Limb (tissue), 2 donors: ENCODE measurements around the gene KIRREL3.

Experiments used
- DNase-seq, 2 donors: peaks; one replicate each; pipeline ENCODE4 v3.0.0-alpha.2; 2016; ENCODE audit errors: extremely low spot score in 2 of 2

The KIRREL3 gene

GRCh38 chr11:126638648-126639047, 361.9 kb downstream of the KIRREL3 start:
- DNase-seq: no peak

- DNase-seq: no peak
Measured at GRCh38 chr11:126637795-126638175, 362.8 kb downstream of the KIRREL3 start.

- DNase-seq: no peak
Measured at GRCh38 chr11:126636911-126637794, 363.4 kb downstream of the KIRREL3 start.

GRCh38 chr11:126635511-126635910, 365.1 kb downstream of the KIRREL3 start:
- no peak for DNase-seq

GRCh38 chr11:126634963-126635362, 365.6 kb downstream of the KIRREL3 start:
- DNase-seq: no peak

- DNase-seq: no peak
Measured at GRCh38 chr11:126633330-126633729, 367.2 kb downstream of the KIRREL3 start.

GRCh38 chr11:126630893-126631798, 369.4 kb downstream of the KIRREL3 start:
- no peak for DNase-seq

- DNase-seq: no peak
Measured at GRCh38 chr11:126630488-126630887, 370.1 kb downstream of the KIRREL3 start.

GRCh38 chr11:126628790-126629621, 371.6 kb downstream of the KIRREL3 start:
- DNase-seq: peak; percentile 36 to 44

- no peak for DNase-seq
Measured at GRCh38 chr11:126628450-126628789, 372.1 kb downstream of the KIRREL3 start.

- no peak for DNase-seq
Measured at GRCh38 chr11:126627421-126627820, 373.1 kb downstream of the KIRREL3 start.

GRCh38 chr11:126624506-126624905, 376.1 kb downstream of the KIRREL3 start:
- no peak for DNase-seq

GRCh38 chr11:126619516-126619915, 381.1 kb downstream of the KIRREL3 start:
- DNase-seq: no peak

GRCh38 chr11:126615845-126616244, 384.7 kb downstream of the KIRREL3 start:
- DNase-seq: no peak

- no peak for DNase-seq
Measured at GRCh38 chr11:126613272-126613671, 387.3 kb downstream of the KIRREL3 start.

- no peak for DNase-seq
Measured at GRCh38 chr11:126612671-126613070, 387.9 kb downstream of the KIRREL3 start.

GRCh38 chr11:126611438-126611837, 389.1 kb downstream of the KIRREL3 start:
- no peak for DNase-seq

GRCh38 chr11:126608658-126609057, 391.9 kb downstream of the KIRREL3 start:
- no peak for DNase-seq

- DNase-seq: no peak
Measured at GRCh38 chr11:126607776-126608541, 392.6 kb downstream of the KIRREL3 start.

GRCh38 chr11:126607374-126607773, 393.2 kb downstream of the KIRREL3 start:
- DNase-seq: peak; percentile 50 to 74

- no peak for DNase-seq
Measured at GRCh38 chr11:126606484-126606883, 394.1 kb downstream of the KIRREL3 start.
